Cardiac muscle cell (in vitro differentiated cells and primary cell): Measurements from ENCODE around the gene CRIM1. TPM values are rescaled to one million over a fixed set of nuclear protein-coding genes. Genes with fewer than 3 reads are reported as not detected.

ENCODE experiments used
- DNase-seq, 2 donors: peaks; one replicate each; pipeline versions ENCODE4 v3.0.0 to v3.0.0-alpha.2; 2010 to 2017; ENCODE audit warnings: low read depth in 1 of 2, low spot score in 1 of 2
- H3K27ac ChIP-seq: fragments of 200-600 bp; sonication (generic); 2 replicates; pipeline ENCODE4 v1.5.1; 2016
- H3K27me3 ChIP-seq: fragments of 200-600 bp; sonication (generic); 2 replicates; pipeline ENCODE4 v1.6.0; 2016; ENCODE audit warnings: control low read depth
- H3K36me3 ChIP-seq: fragments of 200-600 bp; sonication (generic); 2 replicates; pipeline ENCODE4 v1.5.1; 2016; ENCODE audit warnings: control low read depth
- H3K4me1 ChIP-seq: fragments of 200-600 bp; sonication (generic); 2 replicates; pipeline ENCODE4 v1.8.1; 2017; ENCODE audit warnings: low read depth, mild to moderate bottlenecking, mixed run types
- H3K4me3 ChIP-seq: fragments of 200-600 bp; sonication (generic); 2 replicates; pipeline ENCODE4 v1.5.1; 2016; ENCODE audit warnings: mild to moderate bottlenecking
- H3K9me3 ChIP-seq: fragments of 200-600 bp; sonication (generic); 2 replicates; pipeline ENCODE4 v1.5.1; 2017; ENCODE audit warnings: low read depth, mild to moderate bottlenecking, control low read depth
- CTCF ChIP-seq: IDR thresholded peaks from 2 replicates; pipeline ENCODE4 v1.5.1; 2012; ENCODE audit warnings: low read depth, mild to moderate bottlenecking, low read length
- polyA plus RNA-seq: library from polyadenylated mRNA; unstranded; fragments of >200 nt; fragmentation: Nextera tagmentation; extraction: Ambion mirVana; gene quantifications from 2 replicates; pipeline ENCODE4 v1.2.1, GENCODE V29; 2016
- total RNA-seq: library from RNA; depleted of rRNA; stranded (reverse); fragments of >200 nt; gene quantifications from 2 replicates; pipeline ENCODE4 v1.2.3, GENCODE V29; 2016

The CRIM1 gene
- total and polyA plus RNA-seq, 2 experiments from 2014 or later = 2.4 to 5.4 TPM

- peaks cover 7% of the 10 kb centered on the region for H3K27me3 ChIP-seq
- DNase-seq = no peak
- H3K27ac ChIP-seq = no peak overlapping the region
- no peaks in the 10 kb centered on the region for H3K4me1 ChIP-seq
- no peak for TF ChIP-seq CTCF
- peaks cover 4% of the 10 kb centered on the region for H3K9me3 ChIP-seq
- no peak overlapping the region for H3K4me3 ChIP-seq
- H3K36me3 ChIP-seq = no peaks in the 10 kb centered on the region
These were observed 19.3 kb upstream of the CRIM1 start for GRCh38 chr2:36336321-36336720.

- Histone ChIP-seq H3K27ac (no peak overlapping the region), H3K4me1 (no peaks in the 10 kb centered on the region), H3K27me3 (peaks cover 7% of the 10 kb centered on the region), H3K36me3 (no peaks in the 10 kb centered on the region), H3K9me3 (peaks cover 4% of the 10 kb centered on the region), H3K4me3 (no peak overlapping the region)
- DNase-seq = no peak
- TF ChIP-seq CTCF = no peak
These were observed 18.2 kb upstream of the CRIM1 start for GRCh38 chr2:36337354-36337753.

GRCh38 chr2:36338124-36338826 lies 17.3 kb upstream of the CRIM1 start:
- Histone ChIP-seq H3K27ac (no peak overlapping the region), H3K27me3 (peaks cover 7% of the 10 kb centered on the region), H3K4me1 (no peaks in the 10 kb centered on the region), H3K9me3 (peaks cover 4% of the 10 kb centered on the region), H3K36me3 (no peaks in the 10 kb centered on the region), H3K4me3 (no peak overlapping the region)
- DNase-seq = no peak
- TF ChIP-seq CTCF = no peak

- no peak overlapping the region for H3K4me3 ChIP-seq
- no peaks in the 10 kb centered on the region for H3K4me1 ChIP-seq
- peaks cover 4% of the 10 kb centered on the region for H3K9me3 ChIP-seq
- H3K27ac ChIP-seq = no peak overlapping the region
- TF ChIP-seq CTCF = no peak
- H3K27me3 ChIP-seq = peaks cover 3% of the 10 kb centered on the region
- no peaks in the 10 kb centered on the region for H3K36me3 ChIP-seq
- DNase-seq = peak in 1 of 2 donors; percentile 36
These were observed 16.8 kb upstream of the CRIM1 start for GRCh38 chr2:36338827-36339145.

GRCh38 chr2:36339607-36340218 lies 15.9 kb upstream of the CRIM1 start:
- H3K27ac ChIP-seq = no peak overlapping the region
- TF ChIP-seq CTCF = no peak
- no peaks in the 10 kb centered on the region for H3K4me1 ChIP-seq
- peaks cover 3% of the 10 kb centered on the region for H3K27me3 ChIP-seq
- no peak for DNase-seq
- H3K4me3 ChIP-seq = no peak overlapping the region
- H3K9me3 ChIP-seq = peaks cover 4% of the 10 kb centered on the region
- H3K36me3 ChIP-seq = no peaks in the 10 kb centered on the region
